ENCODE data around the gene HMX2. TPM values are rescaled to one million over a fixed set of nuclear protein-coding genes. Genes with fewer than 3 reads are reported as not detected.

The HMX2 gene
- total RNA-seq, 1 donor: not detected

DNA sequence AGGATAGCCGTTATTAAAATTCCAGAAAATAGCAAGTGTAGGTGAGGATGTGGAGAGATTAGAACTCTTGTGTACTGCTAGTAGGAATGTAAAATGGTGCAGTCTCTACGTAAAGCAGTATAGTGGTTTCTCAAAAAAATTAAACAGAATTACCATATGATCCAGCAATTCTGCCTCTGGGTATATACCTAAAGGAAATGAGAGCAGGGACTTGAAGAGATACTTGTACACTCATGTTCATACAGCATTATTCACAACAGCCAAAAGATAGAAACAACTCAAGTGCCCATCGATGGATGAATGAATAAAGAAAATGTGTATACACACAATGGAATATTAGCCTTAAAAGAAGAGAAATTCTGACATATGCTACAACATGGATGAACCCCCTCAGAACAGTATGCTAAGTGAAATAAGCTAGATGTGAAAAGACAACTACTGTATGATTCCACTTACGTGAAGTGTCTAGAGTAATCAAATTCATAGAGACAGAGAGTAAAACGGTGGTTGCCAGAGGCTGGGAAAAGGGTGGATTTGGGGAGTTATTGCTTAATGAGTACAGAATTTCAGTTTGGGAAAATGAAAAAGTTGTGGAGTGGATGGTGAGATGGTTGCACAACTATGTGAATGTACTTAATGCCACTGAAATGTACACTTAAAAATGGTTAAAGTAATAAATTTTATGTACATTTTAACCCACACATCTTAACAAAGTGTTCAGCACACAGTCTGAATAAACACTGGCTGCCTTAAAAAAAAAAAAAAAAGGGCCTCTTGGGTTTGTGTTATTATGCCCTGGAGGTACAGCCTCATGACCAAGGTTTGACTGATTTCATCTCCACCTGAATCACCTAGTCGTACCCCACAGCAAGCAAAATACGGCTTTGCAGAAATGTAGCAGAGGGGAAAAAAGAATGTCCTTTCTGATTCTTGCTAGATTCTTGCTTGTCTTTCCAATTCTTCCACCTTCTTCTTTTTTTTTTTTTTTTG lies 32.5 kb downstream of the HMX2 start:
- no peak overlapping the region for H3K4me3 ChIP-seq (ENCODE audit: insufficient read depth, low read length)
- no peaks in the 10 kb centered on the region for H3K36me3 ChIP-seq (ENCODE audit: insufficient read depth, low read length)
- H3K4me2 ChIP-seq (ENCODE audit: insufficient read depth, low read length): no peak overlapping the region
- no peaks in the 10 kb centered on the region for H3K9me3 ChIP-seq (ENCODE audit: low read depth, low read length)
- H3K27me3 ChIP-seq (ENCODE audit: insufficient read depth, low read length): no peaks in the 10 kb centered on the region
- H4K20me1 ChIP-seq (ENCODE audit: insufficient read depth, low read length): no peaks in the 10 kb centered on the region
- H3K27ac ChIP-seq (ENCODE audit: low read depth, low read length): no peak overlapping the region
- TF ChIP-seq, protein P1, sequence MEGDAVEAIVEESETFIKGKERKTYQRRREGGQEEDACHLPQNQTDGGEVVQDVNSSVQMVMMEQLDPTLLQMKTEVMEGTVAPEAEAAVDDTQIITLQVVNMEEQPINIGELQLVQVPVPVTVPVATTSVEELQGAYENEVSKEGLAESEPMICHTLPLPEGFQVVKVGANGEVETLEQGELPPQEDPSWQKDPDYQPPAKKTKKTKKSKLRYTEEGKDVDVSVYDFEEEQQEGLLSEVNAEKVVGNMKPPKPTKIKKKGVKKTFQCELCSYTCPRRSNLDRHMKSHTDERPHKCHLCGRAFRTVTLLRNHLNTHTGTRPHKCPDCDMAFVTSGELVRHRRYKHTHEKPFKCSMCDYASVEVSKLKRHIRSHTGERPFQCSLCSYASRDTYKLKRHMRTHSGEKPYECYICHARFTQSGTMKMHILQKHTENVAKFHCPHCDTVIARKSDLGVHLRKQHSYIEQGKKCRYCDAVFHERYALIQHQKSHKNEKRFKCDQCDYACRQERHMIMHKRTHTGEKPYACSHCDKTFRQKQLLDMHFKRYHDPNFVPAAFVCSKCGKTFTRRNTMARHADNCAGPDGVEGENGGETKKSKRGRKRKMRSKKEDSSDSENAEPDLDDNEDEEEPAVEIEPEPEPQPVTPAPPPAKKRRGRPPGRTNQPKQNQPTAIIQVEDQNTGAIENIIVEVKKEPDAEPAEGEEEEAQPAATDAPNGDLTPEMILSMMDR (IDR thresholded peaks at IDR 0.05; ENCODE audit: extremely low read depth, low read depth, low read length): no peak
- no peak for DNase-seq (ENCODE audit: insufficient read length, low spot score, missing footprints)
- no peak overlapping the region for H2AFZ ChIP-seq (ENCODE audit: low read length)
- H3K4me1 ChIP-seq (ENCODE audit: insufficient read depth, low read length): no peaks in the 10 kb centered on the region
- no peaks in the 10 kb centered on the region for H3K79me2 ChIP-seq (ENCODE audit: insufficient read depth, low read length)

DNA sequence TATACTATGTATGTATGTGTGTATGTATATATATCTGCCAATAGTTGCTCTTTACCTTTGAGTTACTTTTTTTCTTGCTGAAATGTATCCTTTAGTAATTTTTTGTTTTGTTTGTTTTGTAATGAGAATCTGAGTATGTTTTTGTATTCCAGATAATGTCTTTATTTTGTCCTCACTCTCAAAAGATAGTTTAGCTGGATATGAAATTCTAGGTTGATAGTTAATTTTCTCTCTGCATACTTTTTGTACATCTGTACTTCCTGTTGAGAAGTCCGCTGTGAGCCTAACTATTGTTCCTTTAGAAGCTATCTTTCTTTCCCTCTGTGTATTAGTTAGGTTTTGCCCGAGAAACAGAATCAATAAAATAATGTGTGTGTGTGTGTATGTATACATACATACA lies 35.8 kb downstream of the HMX2 start:
- Histone ChIP-seq H2AFZ (ENCODE audit: low read length) (no peak overlapping the region), H3K9me3 (ENCODE audit: low read depth, low read length) (no peaks in the 10 kb centered on the region), H3K27ac (ENCODE audit: low read depth, low read length) (no peak overlapping the region), H3K27me3 (ENCODE audit: insufficient read depth, low read length) (no peaks in the 10 kb centered on the region), H3K4me2 (ENCODE audit: insufficient read depth, low read length) (no peak overlapping the region), H3K4me3 (ENCODE audit: insufficient read depth, low read length) (no peak overlapping the region), H4K20me1 (ENCODE audit: insufficient read depth, low read length) (no peaks in the 10 kb centered on the region), H3K4me1 (ENCODE audit: insufficient read depth, low read length) (no peaks in the 10 kb centered on the region), H3K36me3 (ENCODE audit: insufficient read depth, low read length) (no peaks in the 10 kb centered on the region), H3K79me2 (ENCODE audit: insufficient read depth, low read length) (no peaks in the 10 kb centered on the region)
- DNase-seq (ENCODE audit: insufficient read length, low spot score, missing footprints): no peak
- TF ChIP-seq, protein P1 (IDR thresholded peaks at IDR 0.05; ENCODE audit: extremely low read depth, low read depth, low read length): no peak

DNA sequence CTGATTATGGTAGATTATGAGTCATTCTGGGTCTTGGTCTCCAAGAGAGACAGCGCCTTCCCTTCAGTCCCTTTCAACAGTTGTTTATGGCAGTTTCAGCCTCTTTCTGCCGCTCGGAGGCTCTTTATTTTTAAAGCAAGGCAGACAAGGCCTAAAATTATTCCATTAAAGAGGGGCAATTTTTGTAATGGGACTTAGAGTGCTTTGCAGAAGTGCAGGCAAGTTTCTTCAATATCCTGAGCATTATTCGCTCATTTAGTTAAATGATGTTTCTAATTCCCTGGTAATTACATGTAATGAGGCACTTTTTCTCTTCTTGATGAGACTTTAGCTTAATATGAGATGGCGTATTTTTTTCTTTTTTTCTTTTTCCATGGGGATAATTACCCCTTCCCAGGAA lies 39.8 kb downstream of the HMX2 start:
- Histone ChIP-seq H2AFZ (ENCODE audit: low read length) (no peak overlapping the region), H3K4me3 (ENCODE audit: insufficient read depth, low read length) (no peak overlapping the region), H3K9me3 (ENCODE audit: low read depth, low read length) (no peaks in the 10 kb centered on the region), H3K27ac (ENCODE audit: low read depth, low read length) (no peak overlapping the region), H4K20me1 (ENCODE audit: insufficient read depth, low read length) (no peaks in the 10 kb centered on the region), H3K36me3 (ENCODE audit: insufficient read depth, low read length) (no peaks in the 10 kb centered on the region), H3K4me1 (ENCODE audit: insufficient read depth, low read length) (no peaks in the 10 kb centered on the region), H3K27me3 (ENCODE audit: insufficient read depth, low read length) (no peaks in the 10 kb centered on the region), H3K4me2 (ENCODE audit: insufficient read depth, low read length) (no peak overlapping the region), H3K79me2 (ENCODE audit: insufficient read depth, low read length) (no peaks in the 10 kb centered on the region)
- DNase-seq (ENCODE audit: insufficient read length, low spot score, missing footprints): no peak
- TF ChIP-seq, protein P1 (IDR thresholded peaks at IDR 0.05; ENCODE audit: extremely low read depth, low read depth, low read length): no peak

DNA sequence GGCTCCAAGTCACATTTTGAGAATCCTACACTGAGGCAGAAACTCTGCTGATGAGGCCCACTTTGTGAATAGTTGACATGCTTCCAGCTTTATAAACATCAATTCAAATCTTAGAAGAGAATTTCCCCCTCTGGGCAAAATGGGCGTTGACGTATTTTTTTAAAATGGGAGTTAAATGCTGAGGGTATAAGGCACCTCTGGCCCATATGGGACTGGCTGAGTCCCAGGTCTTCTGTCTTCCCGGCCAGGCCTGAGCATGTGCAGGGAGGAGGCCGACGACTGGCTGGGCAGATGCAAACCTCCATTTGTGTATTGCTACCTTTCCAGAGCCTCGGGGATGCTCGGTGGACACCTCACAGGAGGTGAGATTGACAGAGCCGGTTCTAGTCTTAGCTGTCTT lies 44.0 kb downstream of the HMX2 start:
- Histone ChIP-seq H3K4me2 (ENCODE audit: insufficient read depth, low read length) (no peak overlapping the region), H3K27me3 (ENCODE audit: insufficient read depth, low read length) (no peaks in the 10 kb centered on the region), H3K9me3 (ENCODE audit: low read depth, low read length) (no peaks in the 10 kb centered on the region), H3K79me2 (ENCODE audit: insufficient read depth, low read length) (no peaks in the 10 kb centered on the region), H3K4me1 (ENCODE audit: insufficient read depth, low read length) (no peaks in the 10 kb centered on the region), H3K4me3 (ENCODE audit: insufficient read depth, low read length) (no peak overlapping the region), H3K36me3 (ENCODE audit: insufficient read depth, low read length) (no peaks in the 10 kb centered on the region), H2AFZ (ENCODE audit: low read length) (no peak overlapping the region), H3K27ac (ENCODE audit: low read depth, low read length) (no peak overlapping the region), H4K20me1 (ENCODE audit: insufficient read depth, low read length) (no peaks in the 10 kb centered on the region)
- no peak for DNase-seq (ENCODE audit: insufficient read length, low spot score, missing footprints)
- TF ChIP-seq, protein P1 (IDR thresholded peaks at IDR 0.05; ENCODE audit: extremely low read depth, low read depth, low read length): no peak
